ENCODE results near the gene CMTM2.
A peak's percentile ranks its signal among the peaks of the same experiment; 100 is the strongest.

CMTM2 gene

DNA sequence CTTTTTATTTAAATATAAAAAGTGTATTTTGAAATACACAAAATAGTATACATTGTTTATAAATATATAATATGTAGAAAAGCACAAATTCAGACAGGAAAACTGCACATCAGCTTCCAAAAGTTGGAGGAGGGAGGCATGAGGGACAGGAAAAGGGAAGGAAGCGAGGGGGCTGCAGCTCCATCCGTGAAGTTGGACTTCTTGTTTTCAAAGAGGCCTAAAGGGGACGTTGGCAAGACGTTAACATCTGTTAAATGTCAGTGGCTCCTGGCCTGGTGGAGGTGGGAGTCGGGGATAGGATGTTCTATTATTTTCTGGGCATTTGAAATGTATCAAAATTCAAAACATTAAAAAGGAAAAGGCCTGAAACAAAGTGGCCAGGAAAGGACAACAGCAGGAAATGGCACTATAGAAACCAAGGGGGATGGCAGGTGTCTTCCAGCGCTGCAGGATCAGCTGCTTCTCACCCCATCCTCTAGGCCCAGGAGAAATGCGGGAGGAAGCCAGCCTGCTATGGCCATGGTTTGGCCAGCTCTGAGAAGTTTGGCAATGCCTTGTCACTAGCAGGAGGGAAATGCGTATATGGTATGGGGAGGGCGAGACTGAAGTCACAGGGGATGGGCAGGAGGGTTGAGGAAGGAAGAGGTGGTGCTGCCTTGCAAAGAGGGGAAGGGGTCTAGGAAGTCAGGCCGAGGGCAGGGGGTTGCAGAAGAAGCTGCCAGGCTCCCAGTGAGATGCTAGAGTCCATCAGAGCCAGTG is 6.4 kb downstream of the CMTM2 start:
- H3K4me3 ChIP-seq (ENCODE audit: low read depth, low read length) = no peak overlapping the region
- TF ChIP-seq POLR2A (IDR thresholded peaks at IDR 0.05; ENCODE audit: extremely low read depth, insufficient read length) (no peak), MYC (IDR thresholded peaks at IDR 0.05; ENCODE audit: low read depth, low read length) (no peak)
- TF ChIP-seq, protein P1, sequence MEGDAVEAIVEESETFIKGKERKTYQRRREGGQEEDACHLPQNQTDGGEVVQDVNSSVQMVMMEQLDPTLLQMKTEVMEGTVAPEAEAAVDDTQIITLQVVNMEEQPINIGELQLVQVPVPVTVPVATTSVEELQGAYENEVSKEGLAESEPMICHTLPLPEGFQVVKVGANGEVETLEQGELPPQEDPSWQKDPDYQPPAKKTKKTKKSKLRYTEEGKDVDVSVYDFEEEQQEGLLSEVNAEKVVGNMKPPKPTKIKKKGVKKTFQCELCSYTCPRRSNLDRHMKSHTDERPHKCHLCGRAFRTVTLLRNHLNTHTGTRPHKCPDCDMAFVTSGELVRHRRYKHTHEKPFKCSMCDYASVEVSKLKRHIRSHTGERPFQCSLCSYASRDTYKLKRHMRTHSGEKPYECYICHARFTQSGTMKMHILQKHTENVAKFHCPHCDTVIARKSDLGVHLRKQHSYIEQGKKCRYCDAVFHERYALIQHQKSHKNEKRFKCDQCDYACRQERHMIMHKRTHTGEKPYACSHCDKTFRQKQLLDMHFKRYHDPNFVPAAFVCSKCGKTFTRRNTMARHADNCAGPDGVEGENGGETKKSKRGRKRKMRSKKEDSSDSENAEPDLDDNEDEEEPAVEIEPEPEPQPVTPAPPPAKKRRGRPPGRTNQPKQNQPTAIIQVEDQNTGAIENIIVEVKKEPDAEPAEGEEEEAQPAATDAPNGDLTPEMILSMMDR (IDR thresholded peaks at IDR 0.05; ENCODE audit: low read depth, low read length) = no peak
- TF ChIP-seq, protein P2, sequence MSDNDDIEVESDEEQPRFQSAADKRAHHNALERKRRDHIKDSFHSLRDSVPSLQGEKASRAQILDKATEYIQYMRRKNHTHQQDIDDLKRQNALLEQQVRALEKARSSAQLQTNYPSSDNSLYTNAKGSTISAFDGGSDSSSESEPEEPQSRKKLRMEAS (IDR thresholded peaks at IDR 0.05; ENCODE audit: low read depth, low read length) = no peak
- peak; percentile 52 for DNase-seq (ENCODE audit: low read depth)

DNA sequence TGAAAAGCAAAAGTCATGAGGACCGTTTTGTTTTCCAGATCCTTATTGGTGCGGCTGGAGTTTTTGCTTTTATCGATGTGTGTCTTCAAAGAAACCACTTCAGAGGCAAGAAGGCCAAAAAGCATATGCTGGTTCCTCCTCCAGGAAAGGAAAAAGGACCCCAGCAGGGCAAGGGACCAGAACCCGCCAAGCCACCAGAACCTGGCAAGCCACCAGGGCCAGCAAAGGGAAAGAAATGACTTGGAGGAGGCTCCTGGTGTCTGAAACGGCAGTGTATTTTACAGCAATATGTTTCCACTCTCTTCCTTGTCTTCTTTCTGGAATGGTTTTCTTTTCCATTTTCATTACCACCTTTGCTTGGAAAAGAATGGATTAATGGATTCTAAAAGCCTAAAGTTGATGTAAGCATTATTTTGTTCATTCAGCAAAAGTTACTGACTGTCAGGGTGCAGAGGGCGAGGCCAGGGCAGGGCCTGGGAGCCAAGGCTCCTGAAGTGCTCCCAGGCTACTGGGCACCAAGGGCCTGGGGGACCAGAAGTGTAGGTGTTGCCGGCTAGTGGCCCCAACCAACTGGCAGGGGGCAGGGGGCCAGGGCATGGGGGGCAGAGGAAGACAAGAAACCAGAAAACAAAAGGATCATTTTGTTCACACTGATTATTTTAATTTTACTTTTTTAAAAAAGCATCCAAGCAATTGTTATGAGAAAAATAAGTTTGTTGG is 8.8 kb downstream of the CMTM2 start:
- no peak for TF ChIP-seq POLR2A (IDR thresholded peaks at IDR 0.05; ENCODE audit: extremely low read depth, insufficient read length)
- no peak for DNase-seq (ENCODE audit: low read depth)
- no peak overlapping the region for H3K4me3 ChIP-seq (ENCODE audit: low read depth, low read length)

- peak; percentile 78 for DNase-seq (ENCODE audit: low read depth)
Observed at GRCh38 chr16:66588981-66589713, 9.9 kb downstream of the CMTM2 start.

GRCh38 chr16:66590322-66590721 is 11.1 kb downstream of the CMTM2 start:
- TF ChIP-seq MYC (IDR thresholded peaks at IDR 0.05; ENCODE audit: low read depth, low read length) (no peak), POLR2A (IDR thresholded peaks at IDR 0.05; ENCODE audit: extremely low read depth, insufficient read length) (no peak)
- TF ChIP-seq, protein P2 (IDR thresholded peaks at IDR 0.05; ENCODE audit: low read depth, low read length) = no peak
- TF ChIP-seq, protein P1 (IDR thresholded peaks at IDR 0.05; ENCODE audit: low read depth, low read length) = no peak
- H3K4me3 ChIP-seq (ENCODE audit: low read depth, low read length) = no peak overlapping the region
- no peak for DNase-seq (ENCODE audit: low read depth)

More at GRCh38 chr16:66588981-66589713, 9.9 kb downstream of the CMTM2 start:
- H3K4me3 ChIP-seq (ENCODE audit: low read depth, low read length) = no peak overlapping the region
- TF ChIP-seq, protein P2 (IDR thresholded peaks at IDR 0.05; ENCODE audit: low read depth, low read length) = peak; percentile 71; the same call in 1 of the 2 replicates
- TF ChIP-seq POLR2A (IDR thresholded peaks at IDR 0.05; ENCODE audit: extremely low read depth, insufficient read length) (no peak), MYC (IDR thresholded peaks at IDR 0.05; ENCODE audit: low read depth, low read length) (peak; percentile 48; the same call in 1 of the 2 replicates)
- TF ChIP-seq, protein P1 (IDR thresholded peaks at IDR 0.05; ENCODE audit: low read depth, low read length) = peak; percentile 94

- TF ChIP-seq POLR2A (IDR thresholded peaks at IDR 0.05; ENCODE audit: extremely low read depth, insufficient read length) (no peak), MYC (IDR thresholded peaks at IDR 0.05; ENCODE audit: low read depth, low read length) (no peak)
- TF ChIP-seq, protein P2 (IDR thresholded peaks at IDR 0.05; ENCODE audit: low read depth, low read length) = no peak
- TF ChIP-seq, protein P1 (IDR thresholded peaks at IDR 0.05; ENCODE audit: low read depth, low read length) = no peak
- no peak for DNase-seq (ENCODE audit: low read depth)
- H3K4me3 ChIP-seq (ENCODE audit: low read depth, low read length) = no peak overlapping the region
Observed at GRCh38 chr16:66591018-66591417, 11.8 kb downstream of the CMTM2 start.

Data from NB4 (cell line).